Measurements from ENCODE around the gene GOLM1.

DNA sequence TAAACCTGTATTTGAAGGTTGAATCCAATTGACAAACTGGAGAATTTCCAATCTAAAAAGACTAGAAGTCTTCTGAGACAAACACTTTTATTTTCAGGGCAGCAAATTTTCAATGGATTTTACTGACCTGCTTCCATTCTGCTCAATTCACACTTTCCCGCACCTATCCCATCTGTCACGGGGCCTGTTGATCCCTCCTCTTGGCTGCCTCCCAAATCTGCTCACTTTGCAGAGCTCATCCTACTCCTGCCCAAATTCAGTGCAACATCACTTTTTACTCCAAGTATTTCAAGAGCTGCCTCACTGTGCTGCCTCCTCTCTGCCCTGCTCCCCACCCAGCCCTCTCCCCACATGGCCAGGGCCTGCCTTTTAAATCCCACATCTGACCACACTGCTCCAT is 35.1 kb downstream of the GOLM1 start:
- TF ChIP-seq CTCF (IDR thresholded peaks at IDR 0.05) (no peak), POLR2AphosphoS5 (IDR thresholded peaks at IDR 0.05; ENCODE audit: low read depth, low read length) (no peak), REST (IDR thresholded peaks at IDR 0.05; ENCODE audit: insufficient read depth in 1 of 2, low read depth in 2 of 2, low read length in 1 of 2) (no peak)
